ENCODE results near the gene ABCB7.
"Not testable (repeated sequence)": the region's sequence is repeated elsewhere in the genome, so short reads cannot be mapped to it uniquely, and the experiment has no call there.

DNA sequence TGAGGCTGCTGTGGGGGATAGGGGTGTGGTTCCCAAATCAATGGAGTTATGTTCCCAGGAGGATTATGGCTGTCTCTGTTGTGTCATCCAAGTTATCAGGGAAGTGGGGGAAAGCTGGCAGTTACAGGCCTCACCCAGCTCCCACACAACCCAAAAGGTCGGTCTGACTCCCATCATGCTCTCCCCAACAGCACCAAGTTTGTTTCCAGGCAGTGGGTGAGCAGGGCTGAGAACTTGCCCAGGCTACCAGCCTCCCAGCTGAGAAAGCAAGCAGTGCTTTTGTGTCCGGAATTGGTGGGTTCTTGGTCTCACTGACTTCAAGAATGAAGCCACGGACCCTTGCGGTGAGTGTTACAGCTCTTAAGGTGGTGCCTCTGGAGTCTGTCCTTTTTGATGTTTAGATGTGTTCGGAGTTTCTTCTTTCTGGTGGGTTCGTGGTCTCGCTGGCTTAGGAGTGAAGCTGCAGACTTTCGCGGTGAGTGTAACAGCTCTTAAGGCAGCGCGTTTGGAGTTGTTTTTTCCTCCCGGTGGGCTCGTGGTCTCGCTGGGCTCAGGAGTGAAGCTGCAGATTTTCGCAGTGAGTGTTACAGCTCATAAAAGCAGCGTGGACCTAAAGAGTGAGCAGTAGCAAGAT is 16.3 kb upstream of the ABCB7 start:
- not testable (repeated sequence) for TF ChIP-seq POLR2AphosphoS5 (IDR thresholded peaks at IDR 0.05; ENCODE audit: low read depth)
- TF ChIP-seq, protein P1, sequence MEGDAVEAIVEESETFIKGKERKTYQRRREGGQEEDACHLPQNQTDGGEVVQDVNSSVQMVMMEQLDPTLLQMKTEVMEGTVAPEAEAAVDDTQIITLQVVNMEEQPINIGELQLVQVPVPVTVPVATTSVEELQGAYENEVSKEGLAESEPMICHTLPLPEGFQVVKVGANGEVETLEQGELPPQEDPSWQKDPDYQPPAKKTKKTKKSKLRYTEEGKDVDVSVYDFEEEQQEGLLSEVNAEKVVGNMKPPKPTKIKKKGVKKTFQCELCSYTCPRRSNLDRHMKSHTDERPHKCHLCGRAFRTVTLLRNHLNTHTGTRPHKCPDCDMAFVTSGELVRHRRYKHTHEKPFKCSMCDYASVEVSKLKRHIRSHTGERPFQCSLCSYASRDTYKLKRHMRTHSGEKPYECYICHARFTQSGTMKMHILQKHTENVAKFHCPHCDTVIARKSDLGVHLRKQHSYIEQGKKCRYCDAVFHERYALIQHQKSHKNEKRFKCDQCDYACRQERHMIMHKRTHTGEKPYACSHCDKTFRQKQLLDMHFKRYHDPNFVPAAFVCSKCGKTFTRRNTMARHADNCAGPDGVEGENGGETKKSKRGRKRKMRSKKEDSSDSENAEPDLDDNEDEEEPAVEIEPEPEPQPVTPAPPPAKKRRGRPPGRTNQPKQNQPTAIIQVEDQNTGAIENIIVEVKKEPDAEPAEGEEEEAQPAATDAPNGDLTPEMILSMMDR (IDR thresholded peaks at IDR 0.05; ENCODE audit: insufficient read depth, low read length): not testable (repeated sequence)
- TF ChIP-seq, protein P2, sequence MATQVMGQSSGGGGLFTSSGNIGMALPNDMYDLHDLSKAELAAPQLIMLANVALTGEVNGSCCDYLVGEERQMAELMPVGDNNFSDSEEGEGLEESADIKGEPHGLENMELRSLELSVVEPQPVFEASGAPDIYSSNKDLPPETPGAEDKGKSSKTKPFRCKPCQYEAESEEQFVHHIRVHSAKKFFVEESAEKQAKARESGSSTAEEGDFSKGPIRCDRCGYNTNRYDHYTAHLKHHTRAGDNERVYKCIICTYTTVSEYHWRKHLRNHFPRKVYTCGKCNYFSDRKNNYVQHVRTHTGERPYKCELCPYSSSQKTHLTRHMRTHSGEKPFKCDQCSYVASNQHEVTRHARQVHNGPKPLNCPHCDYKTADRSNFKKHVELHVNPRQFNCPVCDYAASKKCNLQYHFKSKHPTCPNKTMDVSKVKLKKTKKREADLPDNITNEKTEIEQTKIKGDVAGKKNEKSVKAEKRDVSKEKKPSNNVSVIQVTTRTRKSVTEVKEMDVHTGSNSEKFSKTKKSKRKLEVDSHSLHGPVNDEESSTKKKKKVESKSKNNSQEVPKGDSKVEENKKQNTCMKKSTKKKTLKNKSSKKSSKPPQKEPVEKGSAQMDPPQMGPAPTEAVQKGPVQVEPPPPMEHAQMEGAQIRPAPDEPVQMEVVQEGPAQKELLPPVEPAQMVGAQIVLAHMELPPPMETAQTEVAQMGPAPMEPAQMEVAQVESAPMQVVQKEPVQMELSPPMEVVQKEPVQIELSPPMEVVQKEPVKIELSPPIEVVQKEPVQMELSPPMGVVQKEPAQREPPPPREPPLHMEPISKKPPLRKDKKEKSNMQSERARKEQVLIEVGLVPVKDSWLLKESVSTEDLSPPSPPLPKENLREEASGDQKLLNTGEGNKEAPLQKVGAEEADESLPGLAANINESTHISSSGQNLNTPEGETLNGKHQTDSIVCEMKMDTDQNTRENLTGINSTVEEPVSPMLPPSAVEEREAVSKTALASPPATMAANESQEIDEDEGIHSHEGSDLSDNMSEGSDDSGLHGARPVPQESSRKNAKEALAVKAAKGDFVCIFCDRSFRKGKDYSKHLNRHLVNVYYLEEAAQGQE (IDR thresholded peaks at IDR 0.05; ENCODE audit: insufficient replicate concordance, low read depth): not testable (repeated sequence)

Data from HL-60 (cell line).